NCI-H524 (cell line): ENCODE data around the gene SPATS1.
"Not testable (repeated sequence)": the region's sequence is repeated elsewhere in the genome, so short reads cannot be mapped to it uniquely, and the experiment has no call there.

Source experiments
- DNase-seq, 2 experiments: peaks; one replicate each; lab custom pipeline; 2025; lab: John Stamatoyannopoulos, UW

Gene SPATS1

GRCh38 chr6:44311304-44311703, 31.1 kb upstream of the SPATS1 start:
- DNase-seq: no peak

DNA sequence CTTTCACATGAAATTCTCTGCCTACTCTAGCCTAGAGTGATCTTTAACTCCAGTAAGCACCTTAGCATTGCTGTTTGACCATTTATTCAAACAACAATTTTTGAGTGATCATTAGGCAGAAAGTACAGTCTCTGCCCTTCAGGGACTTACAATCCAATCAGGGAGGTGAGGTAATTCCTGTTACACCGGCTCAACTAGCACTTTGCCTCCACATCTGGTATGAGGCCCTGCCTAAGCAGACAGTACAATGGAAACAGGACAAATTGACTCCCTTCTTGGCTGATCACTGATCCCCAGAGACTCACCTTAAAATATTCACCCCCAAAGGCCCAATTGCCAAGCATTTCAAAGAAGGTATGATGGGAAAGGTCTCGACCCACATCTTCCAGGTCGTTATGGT, 30.7 kb upstream of the SPATS1 start:
- no peak for DNase-seq

GRCh38 chr6:44312901-44313788, 29.3 kb upstream of the SPATS1 start, which contains the start of gene AARS2:
AARS2 (minus strand) TSS chr6:44313347; CDS start chr6:44313323, 24 bp downstream.
- peak; percentile 57 to 81 for DNase-seq

DNA sequence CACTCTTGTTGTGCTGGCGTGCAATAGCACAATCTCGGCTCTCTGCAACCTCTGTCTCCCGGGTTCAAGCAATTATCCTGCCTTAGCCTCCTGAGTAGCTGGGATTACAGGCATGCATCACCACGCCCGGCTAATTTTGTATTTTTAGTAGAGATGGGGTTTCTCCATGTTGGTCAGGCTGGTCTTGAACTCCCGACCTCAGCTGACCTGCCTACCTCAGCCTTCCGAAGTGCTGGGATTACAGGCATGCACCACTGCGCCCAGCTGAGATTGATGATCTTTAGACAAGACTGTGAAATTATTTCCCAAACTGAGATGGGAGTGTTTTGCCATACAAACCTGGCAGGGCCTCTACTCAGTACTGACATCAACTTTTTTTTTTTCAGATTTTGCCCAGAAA, 27.8 kb upstream of the SPATS1 start:
- not testable (repeated sequence) for DNase-seq

- DNase-seq: no peak
Observed at GRCh38 chr6:44315516-44315915, 26.9 kb upstream of the SPATS1 start.

GRCh38 chr6:44315951-44316350, 26.5 kb upstream of the SPATS1 start:
- no peak for DNase-seq

DNA sequence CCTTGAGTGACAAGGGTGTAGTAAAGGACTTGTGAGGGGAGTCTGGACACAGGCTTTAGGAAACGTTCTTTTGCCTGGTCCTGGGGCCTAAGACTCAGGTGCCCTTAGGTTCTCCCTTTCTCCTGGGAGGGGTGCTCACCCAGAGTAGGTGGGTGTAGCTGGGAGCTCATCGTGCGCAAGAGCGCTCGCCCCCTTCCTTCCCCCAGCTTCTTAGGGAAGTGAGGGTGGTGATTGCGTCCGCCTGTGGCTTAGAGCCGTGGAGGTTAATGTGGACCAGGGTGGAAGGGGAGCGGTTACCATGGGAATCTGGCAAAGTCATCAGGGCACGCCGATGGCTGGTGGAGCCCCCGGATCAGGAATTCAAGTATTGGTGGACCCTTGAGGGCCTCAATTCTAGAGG, 26.0 kb upstream of the SPATS1 start:
- no peak for DNase-seq

GRCh38 chr6:44317136-44317631, 25.3 kb upstream of the SPATS1 start:
- peak; percentile 35 to 66 for DNase-seq

- no peak for DNase-seq
Observed at GRCh38 chr6:44321210-44321609, 21.2 kb upstream of the SPATS1 start.

GRCh38 chr6:44327096-44327495, 15.4 kb upstream of the SPATS1 start:
- no peak for DNase-seq

- DNase-seq: peak in 1 of 2 experiments; percentile 15
Observed at GRCh38 chr6:44327760-44328159, 14.7 kb upstream of the SPATS1 start.

DNA sequence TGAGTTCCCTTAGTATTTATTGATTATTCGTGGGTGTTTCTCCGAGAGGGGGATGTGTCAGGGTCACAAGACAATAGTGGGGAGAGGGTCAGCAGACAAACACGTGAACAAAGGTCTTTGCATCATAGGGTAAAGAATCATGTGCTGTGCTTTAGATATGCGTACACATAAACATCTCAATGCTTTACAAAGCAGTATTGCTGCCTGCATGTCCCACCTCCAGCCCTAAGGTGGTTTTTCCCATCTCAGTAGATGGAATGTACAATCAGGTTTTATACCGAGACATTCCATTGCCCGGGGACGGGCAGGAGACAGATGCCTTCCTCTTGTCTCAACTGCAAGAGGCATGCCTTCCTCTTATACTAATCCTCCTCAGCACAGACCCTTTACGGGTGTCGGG, 14.2 kb upstream of the SPATS1 start:
- DNase-seq: peak in 1 of 2 experiments; percentile 17

DNA sequence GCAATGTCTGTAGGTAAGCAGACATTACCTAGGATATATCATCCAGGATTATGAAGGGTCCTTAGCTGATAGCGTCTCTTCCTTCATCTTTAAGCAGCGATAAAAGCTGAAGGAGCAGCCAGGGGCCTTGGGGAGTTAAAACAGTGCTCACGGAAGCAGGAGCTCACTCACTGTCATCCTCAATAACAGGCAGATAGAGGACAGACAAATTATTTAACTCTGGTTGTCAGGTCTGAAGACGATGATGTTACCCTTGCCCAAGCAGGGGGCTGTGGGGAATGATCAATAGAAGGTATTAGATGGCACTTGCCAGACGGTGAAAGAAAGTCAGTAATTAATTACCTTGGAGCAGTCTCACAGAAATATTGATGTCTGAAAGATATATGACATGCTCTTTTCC, 12.6 kb upstream of the SPATS1 start:
- no peak for DNase-seq

DNA sequence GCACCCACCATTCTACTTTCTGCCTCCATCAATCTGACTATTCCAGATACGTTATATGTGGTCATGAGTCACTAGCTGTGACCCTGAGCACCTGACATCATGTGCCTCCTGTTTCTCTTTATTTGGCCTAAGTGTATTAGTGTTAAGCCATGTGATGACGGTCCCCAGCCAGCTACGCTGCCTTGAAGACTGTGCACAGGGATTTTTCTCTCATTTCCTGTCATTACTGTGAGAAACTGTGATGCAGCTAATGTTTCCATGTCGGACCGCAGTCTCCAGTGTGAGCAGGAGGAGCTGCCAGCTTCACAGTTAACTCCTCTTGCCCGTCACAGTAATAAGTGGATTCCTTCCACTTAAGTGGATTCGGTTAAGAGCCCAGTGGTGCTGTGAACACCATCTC, 9.9 kb upstream of the SPATS1 start:
- DNase-seq: peak; percentile 41 to 68

DNA sequence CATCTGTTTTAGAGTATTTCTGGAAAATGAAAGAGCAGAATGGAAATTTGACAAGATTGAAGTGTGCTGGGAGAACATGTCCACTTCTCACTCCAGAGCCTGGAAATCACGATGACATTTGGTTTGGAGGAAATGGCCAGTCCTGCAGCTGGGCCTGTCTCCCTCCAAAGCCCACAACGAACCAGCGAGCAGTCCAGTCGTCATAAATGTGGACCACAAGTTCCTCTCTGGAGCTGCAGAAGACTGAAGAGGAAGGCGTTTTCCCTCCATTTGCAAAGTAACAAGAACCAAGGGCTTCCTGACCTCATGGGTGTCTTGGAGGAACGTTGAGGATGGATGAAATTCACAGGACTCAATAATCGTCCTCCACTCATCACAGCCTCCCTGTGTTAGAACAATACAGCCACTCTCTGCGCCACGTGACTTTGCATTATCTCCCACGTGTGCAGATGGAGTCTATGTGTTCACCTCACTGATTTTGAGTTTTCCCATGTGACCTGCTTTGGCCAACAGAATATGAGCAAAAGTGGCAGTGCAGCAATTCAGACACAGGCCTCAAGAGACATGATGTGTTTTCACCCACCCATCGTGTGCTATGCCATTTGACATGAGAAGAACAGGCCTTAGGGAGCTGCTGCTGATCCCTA, 9.1 kb upstream of the SPATS1 start:
- DNase-seq: no peak

- DNase-seq: no peak
Observed at GRCh38 chr6:44333942-44334341, 8.5 kb upstream of the SPATS1 start.

- no peak for DNase-seq
Observed at GRCh38 chr6:44335631-44336030, 6.8 kb upstream of the SPATS1 start.

- DNase-seq: peak; percentile 68 to 77
Observed at GRCh38 chr6:44338228-44339122, 4.0 kb upstream of the SPATS1 start.

GRCh38 chr6:44339301-44339700, 3.1 kb upstream of the SPATS1 start:
- DNase-seq: no peak

- no peak for DNase-seq
Observed at GRCh38 chr6:44339763-44340625, 2.5 kb upstream of the SPATS1 start.
